Measurements from ENCODE around the gene CRYZ. TPM values are rescaled to one million over a fixed set of nuclear protein-coding genes. Genes with fewer than 3 reads are reported as not detected.
"Not testable (repeated sequence)": the region's sequence is repeated elsewhere in the genome, so short reads cannot be mapped to it uniquely, and the experiment has no call there.

CRYZ gene
- total RNA-seq, 6 donors from 2014 or later: 11.5 to 43.2 (median 34.6) TPM

DNA sequence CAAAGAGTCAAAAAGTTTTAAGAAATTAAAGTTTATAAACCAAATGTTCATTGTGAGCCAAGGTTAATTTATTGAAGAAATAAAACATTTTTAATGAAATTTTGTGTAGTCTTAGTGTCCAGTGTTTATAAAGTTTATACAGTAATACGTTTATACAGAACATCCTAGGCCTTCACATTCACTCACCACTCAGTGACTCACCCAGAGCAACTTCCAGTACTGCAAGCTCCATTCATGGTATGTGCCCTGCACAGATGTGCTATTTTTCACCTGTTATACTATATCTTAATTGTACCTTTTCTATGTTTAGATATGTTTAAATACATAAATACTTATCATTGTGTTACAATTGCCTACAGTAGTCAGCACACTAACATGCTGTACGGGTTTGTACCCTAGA is 33.7 kb upstream of the CRYZ start:
- no peaks in the 10 kb centered on the region for H3K27me3 ChIP-seq
- ATAC-seq (ENCODE audit: low FRiP score in 2 of 2) (no peak), DNase-seq (no peak)
- no peaks in the 10 kb centered on the region for H3K9me3 ChIP-seq
- TF ChIP-seq EP300 (IDR thresholded peaks at IDR 0.05) (no peak), POLR2AphosphoS5 (IDR thresholded peaks at IDR 0.05) (no peak), POLR2A (IDR thresholded peaks at IDR 0.05) (no peak)
- TF ChIP-seq, protein P1, sequence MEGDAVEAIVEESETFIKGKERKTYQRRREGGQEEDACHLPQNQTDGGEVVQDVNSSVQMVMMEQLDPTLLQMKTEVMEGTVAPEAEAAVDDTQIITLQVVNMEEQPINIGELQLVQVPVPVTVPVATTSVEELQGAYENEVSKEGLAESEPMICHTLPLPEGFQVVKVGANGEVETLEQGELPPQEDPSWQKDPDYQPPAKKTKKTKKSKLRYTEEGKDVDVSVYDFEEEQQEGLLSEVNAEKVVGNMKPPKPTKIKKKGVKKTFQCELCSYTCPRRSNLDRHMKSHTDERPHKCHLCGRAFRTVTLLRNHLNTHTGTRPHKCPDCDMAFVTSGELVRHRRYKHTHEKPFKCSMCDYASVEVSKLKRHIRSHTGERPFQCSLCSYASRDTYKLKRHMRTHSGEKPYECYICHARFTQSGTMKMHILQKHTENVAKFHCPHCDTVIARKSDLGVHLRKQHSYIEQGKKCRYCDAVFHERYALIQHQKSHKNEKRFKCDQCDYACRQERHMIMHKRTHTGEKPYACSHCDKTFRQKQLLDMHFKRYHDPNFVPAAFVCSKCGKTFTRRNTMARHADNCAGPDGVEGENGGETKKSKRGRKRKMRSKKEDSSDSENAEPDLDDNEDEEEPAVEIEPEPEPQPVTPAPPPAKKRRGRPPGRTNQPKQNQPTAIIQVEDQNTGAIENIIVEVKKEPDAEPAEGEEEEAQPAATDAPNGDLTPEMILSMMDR (IDR thresholded peaks at IDR 0.05): no peak
- no peak overlapping the region for H3K27ac ChIP-seq
- H3K4me3 ChIP-seq: no peak overlapping the region
- peaks cover 0 to 9% (median 2%) of the 10 kb centered on the region in 4 donors for H3K36me3 ChIP-seq
- no peaks in the 10 kb centered on the region for H3K4me1 ChIP-seq
- WGBS, 2 donors: 84 to 91% methylated on average over 2 of the region's 2 CpGs

DNA sequence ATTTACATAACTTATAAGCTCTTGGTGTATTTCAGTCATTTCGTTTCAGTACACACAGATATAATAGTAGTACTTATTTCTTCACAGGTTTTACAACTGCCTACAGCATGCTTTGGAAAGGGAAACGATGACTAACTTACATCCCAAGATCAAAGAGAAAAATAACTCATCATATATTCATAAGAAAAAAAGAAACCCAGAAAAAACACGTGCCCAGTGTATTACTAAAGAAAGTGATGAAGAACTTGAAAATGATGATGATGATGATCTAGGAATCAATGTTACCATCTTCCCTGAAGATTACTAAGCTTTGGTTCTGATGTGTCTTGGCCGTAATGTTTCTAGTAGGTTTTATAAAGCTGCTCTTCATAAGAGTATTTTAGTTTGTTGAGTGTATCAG is 31.0 kb upstream of the CRYZ start:
- no peaks in the 10 kb centered on the region for H3K27me3 ChIP-seq
- DNase-seq (no peak), ATAC-seq (ENCODE audit: low FRiP score in 2 of 2) (no peak)
- H3K27ac ChIP-seq: no peak overlapping the region
- no peaks in the 10 kb centered on the region for H3K4me1 ChIP-seq
- WGBS, 2 donors: 82 to 85% methylated on average over 4 of the region's 4 CpGs
- H3K36me3 ChIP-seq: peaks cover 0 to 25% (median 2%) of the 10 kb centered on the region in 4 donors
- TF ChIP-seq POLR2A (IDR thresholded peaks at IDR 0.05) (no peak), POLR2AphosphoS5 (IDR thresholded peaks at IDR 0.05) (no peak), EP300 (IDR thresholded peaks at IDR 0.05) (no peak)
- TF ChIP-seq, protein P1 (IDR thresholded peaks at IDR 0.05): no peak
- H3K4me3 ChIP-seq: no peak overlapping the region
- no peaks in the 10 kb centered on the region for H3K9me3 ChIP-seq

- H3K4me3 ChIP-seq: not testable (repeated sequence)
- 97% methylated on average over 2 of the region's 2 CpGs for WGBS, 2 donors
Observed at GRCh38 chr1:74756650-74757049, 23.8 kb upstream of the CRYZ start.

GRCh38 chr1:74755475-74755874 is 22.6 kb upstream of the CRYZ start:
- DNase-seq (no peak), ATAC-seq (ENCODE audit: low FRiP score in 2 of 2) (no peak)
- Histone ChIP-seq H3K36me3 (peaks cover 10 to 82% (median 31%) of the 10 kb centered on the region in 4 donors), H3K4me1 (no peaks in the 10 kb centered on the region), H3K4me3 (no peak overlapping the region), H3K27me3 (no peaks in the 10 kb centered on the region), H3K27ac (no peak overlapping the region), H3K9me3 (no peaks in the 10 kb centered on the region)
- no peak for TF ChIP-seq EP300 (IDR thresholded peaks at IDR 0.05)
- no peak for TF ChIP-seq POLR2AphosphoS5 (IDR thresholded peaks at IDR 0.05)
- TF ChIP-seq, protein P1 (IDR thresholded peaks at IDR 0.05): no peak
- no peak for TF ChIP-seq POLR2A (IDR thresholded peaks at IDR 0.05)

More at GRCh38 chr1:74756650-74757049, 23.8 kb upstream of the CRYZ start:
- not testable (repeated sequence) for H3K4me1 ChIP-seq; H3K27me3 ChIP-seq; H3K27ac ChIP-seq; DNase-seq; ATAC-seq (ENCODE audit: low FRiP score in 2 of 2); H3K9me3 ChIP-seq
- H3K36me3 ChIP-seq: peaks cover 10 to 77% (median 29%) of the 10 kb centered on the region in 4 donors

DNA sequence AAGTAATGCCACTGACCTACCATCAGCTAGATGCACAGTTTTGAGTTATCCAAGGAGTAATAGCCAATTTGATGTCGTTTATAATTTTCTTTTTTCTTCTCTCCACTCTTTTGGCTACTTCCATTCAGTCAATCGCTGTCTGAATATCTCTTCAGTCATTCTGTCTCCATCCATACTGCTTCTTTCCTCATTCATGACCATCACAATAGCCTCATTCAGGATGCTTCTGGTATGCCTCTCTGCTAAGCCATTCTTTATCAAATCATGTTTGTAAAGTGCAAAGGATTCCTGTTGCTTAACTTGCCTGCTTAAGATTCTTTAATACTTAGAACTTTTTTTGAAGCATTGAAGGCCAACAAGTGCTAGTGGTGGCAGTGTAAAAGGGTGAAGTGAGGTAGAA is 20.3 kb upstream of the CRYZ start:
- Histone ChIP-seq H3K4me1 (no peaks in the 10 kb centered on the region), H3K4me3 (no peak overlapping the region), H3K9me3 (no peaks in the 10 kb centered on the region), H3K36me3 (peaks cover 10 to 89% (median 39%) of the 10 kb centered on the region in 4 donors), H3K27me3 (no peaks in the 10 kb centered on the region), H3K27ac (no peak overlapping the region)
- TF ChIP-seq POLR2AphosphoS5 (IDR thresholded peaks at IDR 0.05) (no peak), EP300 (IDR thresholded peaks at IDR 0.05) (no peak), POLR2A (IDR thresholded peaks at IDR 0.05) (no peak)
- TF ChIP-seq, protein P1 (IDR thresholded peaks at IDR 0.05): no peak
- ATAC-seq (ENCODE audit: low FRiP score in 2 of 2): no peak
- 89 to 97% methylated on average over 2 of the region's 2 CpGs for WGBS, 2 donors
- DNase-seq: no peak

All from upper lobe of left lung (tissue), 6 donors.